Fibroblast of lung (primary cell): ENCODE measurements around the gene PSMA7. TPM values are rescaled to one million over a fixed set of nuclear protein-coding genes. Genes with fewer than 3 reads are reported as not detected.

Experiments
- DNase-seq, 2 donors: peaks; one replicate each; pipeline versions ENCODE4 v3.0.0 to v3.0.0-alpha.2; 2010; ENCODE audit warnings: low read depth in 2 of 2
- H2AFZ ChIP-seq: 2 replicates; pipeline ENCODE4 v1.5.1; 2012; ENCODE audit warnings: low read length, control low read depth, inconsistent platforms
- H3K27ac ChIP-seq: 2 replicates; pipeline ENCODE4 v1.5.1; 2011; ENCODE audit warnings: low read length, control low read depth; ENCODE audit not compliant: insufficient read depth
- H3K27me3 ChIP-seq: 2 replicates; pipeline ENCODE4 v1.5.1; 2011; ENCODE audit warnings: mild to moderate bottlenecking, low read length; ENCODE audit not compliant: control insufficient read depth, insufficient read depth
- H3K36me3 ChIP-seq: 2 replicates; pipeline ENCODE4 v1.5.1; 2011; ENCODE audit warnings: low read length; ENCODE audit not compliant: control insufficient read depth, insufficient read depth
- H3K4me1 ChIP-seq: 2 replicates; pipeline ENCODE4 v1.5.1; 2011; ENCODE audit warnings: low read length; ENCODE audit not compliant: control insufficient read depth, insufficient read depth; ENCODE audit errors: extremely low read depth
- H3K4me2 ChIP-seq: 2 replicates; pipeline ENCODE4 v1.5.1; 2011; ENCODE audit warnings: low read length, control low read depth; ENCODE audit not compliant: insufficient read depth; ENCODE audit errors: extremely low read depth
- H3K4me3 ChIP-seq, 4 experiments: fragments of 200-600 bp in 1 of 4; sonication (generic) in 1 of 4; replicated peaks in 1 of 4; 2 replicates each; pipeline ENCODE4 v1.5.1; 2011 to 2016; ENCODE audit warnings: low read length in 4 of 4, low read depth in 3 of 4, mild to moderate bottlenecking in 3 of 4, control low read depth in 2 of 4, inconsistent platforms in 1 of 4, mixed read lengths in 1 of 4; ENCODE audit not compliant: insufficient read depth in 1 of 4; ENCODE audit errors: control extremely low read depth in 1 of 4
- H3K79me2 ChIP-seq: 2 replicates; pipeline ENCODE4 v1.5.1; 2012; ENCODE audit warnings: mild to moderate bottlenecking, low read length, inconsistent platforms; ENCODE audit not compliant: control insufficient read depth, insufficient read depth
- H3K9ac ChIP-seq: 2 replicates; pipeline ENCODE4 v1.5.1; 2011; ENCODE audit warnings: mild to moderate bottlenecking, low read length, control low read depth; ENCODE audit not compliant: insufficient read depth
- H3K9me3 ChIP-seq: 2 replicates; pipeline ENCODE4 v1.5.1; 2012; ENCODE audit warnings: low read depth, low read length; ENCODE audit not compliant: control insufficient read depth, insufficient read depth
- H4K20me1 ChIP-seq: 2 replicates; pipeline ENCODE4 v1.5.1; 2011; ENCODE audit warnings: low read length; ENCODE audit not compliant: control insufficient read depth, insufficient read depth; ENCODE audit errors: extremely low read depth
- EZH2 ChIP-seq: IDR thresholded peaks from 2 replicates; pipeline ENCODE4 v1.5.1; 2012; ENCODE audit warnings: low read length, control low read depth, mild to moderate bottlenecking; ENCODE audit errors: missing control alignments
- polyA plus RNA-seq, 2 donors: library from polyadenylated mRNA; depleted of rRNA in 1 of 2; stranded (reverse) in 1 of 2; unstranded in 1 of 2; fragments of >200 nt; gene quantifications; 2 replicates each; pipeline ENCODE4 v1.2.1, GENCODE V29; 2011 to 2012; ENCODE audit warnings: missing spikeins in 1 of 2
- total RNA-seq: library from RNA; depleted of rRNA; stranded (reverse); fragments of >200 nt; gene quantifications from 2 replicates; pipeline ENCODE4 v1.2.1, GENCODE V29; 2014
- TF ChIP-seq, protein P1 (sequence below), 2 donors: IDR thresholded peaks in 1 of 2; conservative IDR thresholded peaks in 1 of 2; 1 replicate in 1 of 2; 2 replicates in 1 of 2; pipeline ENCODE4 v1.5.1; 2011 to 2012; ENCODE audit warnings: low read length in 2 of 2, control low read depth in 1 of 2, inconsistent platforms in 1 of 2, low read depth in 1 of 2, mild to moderate bottlenecking in 1 of 2

PSMA7 gene
- total and polyA plus RNA-seq, 2 donors (not counting 1 experiment from before 2014, with no cell fraction given), result 234 to 342 TPM

DNA sequence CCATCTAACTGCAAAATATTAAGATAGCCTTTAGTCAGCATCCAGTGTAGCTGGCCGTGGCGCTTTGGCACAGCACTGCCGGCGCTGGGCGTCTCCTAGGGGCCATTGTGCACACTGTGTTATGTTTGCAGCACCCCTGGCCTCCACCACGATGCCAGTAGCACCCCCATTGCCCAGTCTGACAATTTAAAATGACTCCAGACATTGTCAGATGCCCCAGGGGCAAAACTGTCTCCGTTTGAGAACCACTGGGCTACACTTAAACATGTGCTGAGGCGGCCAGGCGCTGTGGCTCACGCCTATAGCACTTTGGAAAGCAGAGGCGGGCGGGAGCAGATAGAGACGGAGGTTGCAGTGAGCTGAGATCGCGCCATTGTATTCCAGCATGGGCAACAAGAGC, 33.7 kb upstream of the PSMA7 start:
- no peaks in the 10 kb centered on the region for H3K79me2 ChIP-seq
- no peaks in the 10 kb centered on the region for H3K9me3 ChIP-seq
- no peak overlapping the region for H3K9ac ChIP-seq
- H3K36me3 ChIP-seq, result peaks cover 5% of the 10 kb centered on the region
- H3K27ac ChIP-seq, result no peak overlapping the region
- H3K27me3 ChIP-seq, result no peaks in the 10 kb centered on the region
- no peaks in the 10 kb centered on the region for H4K20me1 ChIP-seq
- H3K4me2 ChIP-seq, result no peak overlapping the region
- TF ChIP-seq, protein P1, sequence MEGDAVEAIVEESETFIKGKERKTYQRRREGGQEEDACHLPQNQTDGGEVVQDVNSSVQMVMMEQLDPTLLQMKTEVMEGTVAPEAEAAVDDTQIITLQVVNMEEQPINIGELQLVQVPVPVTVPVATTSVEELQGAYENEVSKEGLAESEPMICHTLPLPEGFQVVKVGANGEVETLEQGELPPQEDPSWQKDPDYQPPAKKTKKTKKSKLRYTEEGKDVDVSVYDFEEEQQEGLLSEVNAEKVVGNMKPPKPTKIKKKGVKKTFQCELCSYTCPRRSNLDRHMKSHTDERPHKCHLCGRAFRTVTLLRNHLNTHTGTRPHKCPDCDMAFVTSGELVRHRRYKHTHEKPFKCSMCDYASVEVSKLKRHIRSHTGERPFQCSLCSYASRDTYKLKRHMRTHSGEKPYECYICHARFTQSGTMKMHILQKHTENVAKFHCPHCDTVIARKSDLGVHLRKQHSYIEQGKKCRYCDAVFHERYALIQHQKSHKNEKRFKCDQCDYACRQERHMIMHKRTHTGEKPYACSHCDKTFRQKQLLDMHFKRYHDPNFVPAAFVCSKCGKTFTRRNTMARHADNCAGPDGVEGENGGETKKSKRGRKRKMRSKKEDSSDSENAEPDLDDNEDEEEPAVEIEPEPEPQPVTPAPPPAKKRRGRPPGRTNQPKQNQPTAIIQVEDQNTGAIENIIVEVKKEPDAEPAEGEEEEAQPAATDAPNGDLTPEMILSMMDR (conservative IDR thresholded peaks at IDR 0.05 in 1 of 2, IDR thresholded peaks at IDR 0.05 in 1 of 2; ENCODE audit: low read depth in 1 of 2, low read length in 2 of 2), result no peak
- no peak for TF ChIP-seq EZH2
- no peak overlapping the region for H2AFZ ChIP-seq
- H3K4me3 ChIP-seq, result no peak overlapping the region
- H3K4me1 ChIP-seq, result no peaks in the 10 kb centered on the region
- no peak for DNase-seq

DNA sequence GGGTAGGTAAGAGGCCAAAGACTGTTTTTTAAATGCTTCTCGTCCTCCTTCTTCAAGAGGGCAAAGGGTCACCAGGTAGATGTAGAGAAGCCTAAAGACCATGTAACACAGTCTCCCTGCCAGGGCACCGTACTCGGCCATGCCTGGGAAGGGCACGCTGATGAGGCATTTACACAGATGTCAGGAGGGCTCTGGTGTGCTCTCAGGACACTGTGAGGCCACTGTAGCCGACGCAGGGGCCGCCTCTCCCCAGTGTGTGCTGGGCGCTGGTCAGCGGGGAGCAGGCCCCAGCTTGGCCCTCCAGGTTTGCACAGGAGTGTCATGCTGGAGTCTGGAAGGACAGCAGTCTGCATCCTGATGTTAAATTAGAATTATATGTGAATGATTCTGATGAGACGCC, 32.5 kb upstream of the PSMA7 start:
- no peak overlapping the region for H3K4me2 ChIP-seq
- no peaks in the 10 kb centered on the region for H3K79me2 ChIP-seq
- no peaks in the 10 kb centered on the region for H3K9me3 ChIP-seq
- H3K9ac ChIP-seq, result no peak overlapping the region
- no peak overlapping the region for H3K27ac ChIP-seq
- no peak overlapping the region for H3K4me3 ChIP-seq
- H2AFZ ChIP-seq, result no peak overlapping the region
- H3K27me3 ChIP-seq, result no peaks in the 10 kb centered on the region
- peaks cover 5% of the 10 kb centered on the region for H3K36me3 ChIP-seq
- no peaks in the 10 kb centered on the region for H3K4me1 ChIP-seq
- TF ChIP-seq, protein P1 (conservative IDR thresholded peaks at IDR 0.05 in 1 of 2, IDR thresholded peaks at IDR 0.05 in 1 of 2; ENCODE audit: low read depth in 1 of 2, low read length in 2 of 2), result no peak
- TF ChIP-seq EZH2, result no peak
- DNase-seq, result no peak
- H4K20me1 ChIP-seq, result no peaks in the 10 kb centered on the region

DNA sequence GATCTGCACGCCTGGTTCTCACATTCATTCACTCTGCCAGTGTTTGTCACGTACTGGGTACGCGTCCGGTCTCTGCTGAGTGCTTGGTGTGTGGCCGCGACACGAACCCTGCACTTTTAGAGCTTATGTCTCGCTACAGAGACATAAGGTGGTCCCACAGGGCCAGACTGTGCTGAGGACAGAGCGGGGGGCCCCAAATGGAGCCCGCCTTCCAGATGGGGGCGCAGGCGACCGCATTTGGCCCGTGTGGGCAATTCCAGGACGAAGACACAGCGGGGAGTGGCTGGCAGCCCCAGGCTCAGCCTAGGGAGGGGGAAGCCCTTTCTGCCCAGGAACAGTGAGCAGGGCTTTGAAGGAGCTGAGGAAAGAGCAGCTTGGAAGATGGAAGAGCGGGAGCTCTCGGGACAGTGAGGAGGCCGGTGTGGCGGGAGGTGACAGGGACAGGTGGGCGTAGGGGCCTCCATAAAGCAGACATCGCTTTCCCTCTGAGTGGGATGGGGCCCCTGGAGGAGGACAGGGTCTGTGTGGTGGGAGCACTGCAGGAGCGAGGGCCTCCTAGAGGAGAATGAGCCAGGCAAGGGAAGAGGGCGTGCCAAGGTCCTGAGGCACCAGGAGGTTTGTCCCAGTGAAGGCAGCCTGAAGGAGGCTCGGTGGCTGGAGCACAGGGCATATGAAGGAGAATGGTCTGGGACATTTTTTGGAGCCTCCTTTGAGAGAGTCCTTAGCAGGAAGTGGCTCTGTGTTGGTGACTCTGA, 31.9 kb upstream of the PSMA7 start:
- H3K27ac ChIP-seq, result no peak overlapping the region
- H3K4me2 ChIP-seq, result no peak overlapping the region
- no peak overlapping the region for H3K9ac ChIP-seq
- DNase-seq, result no peak
- no peak overlapping the region for H2AFZ ChIP-seq
- H3K4me3 ChIP-seq, result no peak overlapping the region
- no peaks in the 10 kb centered on the region for H3K27me3 ChIP-seq
- H3K9me3 ChIP-seq, result no peaks in the 10 kb centered on the region
- TF ChIP-seq, protein P1 (conservative IDR thresholded peaks at IDR 0.05 in 1 of 2, IDR thresholded peaks at IDR 0.05 in 1 of 2; ENCODE audit: low read depth in 1 of 2, low read length in 2 of 2), result no peak
- TF ChIP-seq EZH2, result no peak
- peaks cover 5% of the 10 kb centered on the region for H3K36me3 ChIP-seq
- H4K20me1 ChIP-seq, result no peaks in the 10 kb centered on the region
- no peaks in the 10 kb centered on the region for H3K79me2 ChIP-seq
- H3K4me1 ChIP-seq, result no peaks in the 10 kb centered on the region
